ENCODE results near the gene ADISSP. TPM values are rescaled to one million over a fixed set of nuclear protein-coding genes. Genes with fewer than 3 reads are reported as not detected.

ADISSP gene
- total and polyA plus RNA-seq, 2 experiments from 2014 or later, result 24.1 to 38.5 TPM

GRCh38 chr20:3741836-3742458 lies 25.6 kb downstream of the ADISSP start:
- no peak for TF ChIP-seq CTCF (IDR thresholded peaks at IDR 0.05; ENCODE audit: low read depth, low read length)
- no peak overlapping the region for H3K27ac ChIP-seq
- DNase-seq (ENCODE audit: low read depth in 1 of 2, low spot score in 1 of 2), result no peak
- H3K4me1 ChIP-seq (ENCODE audit: low read depth), result no peaks in the 10 kb centered on the region
- no peak overlapping the region for H3K4me3 ChIP-seq
- no peaks in the 10 kb centered on the region for H3K36me3 ChIP-seq
- peaks cover 19% of the 10 kb centered on the region for H3K27me3 ChIP-seq
- H3K9me3 ChIP-seq (ENCODE audit: low read depth), result no peaks in the 10 kb centered on the region

GRCh38 chr20:3740615-3741301 lies 26.8 kb downstream of the ADISSP start:
- Histone ChIP-seq H3K27ac (no peak overlapping the region), H3K9me3 (ENCODE audit: low read depth) (no peaks in the 10 kb centered on the region), H3K36me3 (no peaks in the 10 kb centered on the region), H3K4me1 (ENCODE audit: low read depth) (no peaks in the 10 kb centered on the region), H3K27me3 (peaks cover 16% of the 10 kb centered on the region), H3K4me3 (no peak overlapping the region)
- TF ChIP-seq CTCF (IDR thresholded peaks at IDR 0.05; ENCODE audit: low read depth, low read length), result no peak
- no peak for DNase-seq (ENCODE audit: low read depth in 1 of 2, low spot score in 1 of 2)

GRCh38 chr20:3739926-3740451 lies 27.6 kb downstream of the ADISSP start:
- Histone ChIP-seq H3K9me3 (ENCODE audit: low read depth) (no peaks in the 10 kb centered on the region), H3K4me3 (no peak overlapping the region), H3K36me3 (no peaks in the 10 kb centered on the region), H3K27me3 (peaks cover 8% of the 10 kb centered on the region), H3K4me1 (ENCODE audit: low read depth) (no peaks in the 10 kb centered on the region), H3K27ac (no peak overlapping the region)
- TF ChIP-seq CTCF (IDR thresholded peaks at IDR 0.05; ENCODE audit: low read depth, low read length), result no peak
- DNase-seq (ENCODE audit: low read depth in 1 of 2, low spot score in 1 of 2), result no peak

GRCh38 chr20:3739054-3739925 lies 28.3 kb downstream of the ADISSP start:
- TF ChIP-seq CTCF (IDR thresholded peaks at IDR 0.05; ENCODE audit: low read depth, low read length), result no peak
- Histone ChIP-seq H3K4me3 (no peak overlapping the region), H3K9me3 (ENCODE audit: low read depth) (no peaks in the 10 kb centered on the region), H3K27ac (no peak overlapping the region), H3K27me3 (peaks cover 2% of the 10 kb centered on the region), H3K36me3 (no peaks in the 10 kb centered on the region), H3K4me1 (ENCODE audit: low read depth) (no peaks in the 10 kb centered on the region)
- DNase-seq (ENCODE audit: low read depth in 1 of 2, low spot score in 1 of 2), result no peak

Measured in cardiac muscle cell (in vitro differentiated cells and primary cell).